ENCODE measurements around the gene HDGFL1.

HDGFL1 gene

DNA sequence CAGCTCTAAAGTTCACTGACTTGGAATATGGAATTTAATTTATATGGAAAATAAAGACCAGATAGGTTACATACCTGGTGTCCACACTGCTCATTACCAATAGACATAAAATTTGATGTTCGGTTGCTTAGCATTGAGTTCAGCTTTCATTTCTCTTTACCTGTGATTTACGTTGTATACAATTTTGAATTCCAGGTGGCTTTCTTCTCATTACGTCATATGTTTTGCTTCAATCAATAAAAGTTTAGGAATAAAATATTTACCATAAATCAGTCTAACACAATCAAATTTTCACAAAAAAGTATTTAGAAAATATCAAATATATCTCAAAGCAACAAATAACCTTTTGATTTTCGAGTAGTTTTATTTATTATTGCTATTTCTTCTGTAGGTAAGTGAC lies 40.8 kb downstream of the HDGFL1 start:
- no peaks in the 10 kb centered on the region for H3K36me3 Mint-ChIP-seq
- H3K4me1 Mint-ChIP-seq, result no peaks in the 10 kb centered on the region
- H3K4me3 Mint-ChIP-seq, result no peak overlapping the region
- H3K27ac Mint-ChIP-seq, result no peak overlapping the region
- H3K27me3 Mint-ChIP-seq, result no peaks in the 10 kb centered on the region
- no peak for ATAC-seq (ENCODE audit: low read depth)
- peaks cover 3% of the 10 kb centered on the region for H3K9me3 Mint-ChIP-seq
- DNase-seq (ENCODE audit: low spot score in 2 of 2), result no peak

DNA sequence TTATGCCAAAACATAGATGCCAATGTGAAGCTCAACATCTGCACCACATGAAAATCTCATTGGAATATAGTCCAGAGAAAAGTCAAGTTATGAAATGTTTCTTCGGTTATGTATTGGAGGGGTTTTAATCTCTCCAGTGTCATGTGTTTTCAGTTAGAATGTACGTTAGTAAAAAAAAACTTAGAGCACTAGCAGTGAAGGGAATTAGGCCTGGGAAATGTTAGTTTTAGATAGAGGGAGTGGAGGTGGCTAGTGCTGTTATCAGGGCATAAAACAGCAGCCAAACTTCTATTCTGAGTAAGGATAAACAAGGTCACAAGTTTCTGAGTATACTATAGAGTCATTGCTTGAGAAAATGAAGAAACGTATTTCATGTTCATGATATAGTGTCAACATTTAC lies 42.9 kb downstream of the HDGFL1 start:
- ATAC-seq (ENCODE audit: low read depth), result no peak
- no peaks in the 10 kb centered on the region for H3K4me1 Mint-ChIP-seq
- no peak for DNase-seq (ENCODE audit: low spot score in 2 of 2)
- H3K27ac Mint-ChIP-seq, result no peak overlapping the region
- no peaks in the 10 kb centered on the region for H3K27me3 Mint-ChIP-seq
- H3K9me3 Mint-ChIP-seq, result peaks cover 5% of the 10 kb centered on the region
- no peaks in the 10 kb centered on the region for H3K36me3 Mint-ChIP-seq
- H3K4me3 Mint-ChIP-seq, result no peak overlapping the region

DNA sequence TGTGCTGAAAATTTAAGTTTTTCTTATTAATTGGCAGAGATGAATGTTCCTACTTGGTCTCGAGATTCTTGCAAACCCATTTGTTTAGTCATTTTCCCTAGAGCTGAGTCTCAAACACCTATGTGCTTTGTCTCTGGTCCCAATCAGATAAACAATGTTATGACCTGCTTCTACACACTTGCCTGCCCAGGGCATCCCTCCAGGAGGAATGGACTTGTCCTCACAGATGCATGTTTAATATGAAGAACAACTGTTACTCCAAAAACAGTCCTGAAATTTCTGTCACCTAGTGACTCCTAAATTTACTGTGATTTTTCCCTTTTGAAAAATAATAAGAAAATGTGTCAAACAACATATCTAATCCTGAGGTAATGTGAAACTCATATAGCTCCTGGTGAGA lies 43.7 kb downstream of the HDGFL1 start:
- Mint-ChIP-seq H3K36me3 (no peaks in the 10 kb centered on the region), H3K9me3 (peaks cover 3% of the 10 kb centered on the region), H3K27ac (no peak overlapping the region), H3K4me1 (no peaks in the 10 kb centered on the region), H3K4me3 (no peak overlapping the region), H3K27me3 (no peaks in the 10 kb centered on the region)
- DNase-seq (ENCODE audit: low spot score in 2 of 2), result no peak
- ATAC-seq (ENCODE audit: low read depth), result no peak

DNA sequence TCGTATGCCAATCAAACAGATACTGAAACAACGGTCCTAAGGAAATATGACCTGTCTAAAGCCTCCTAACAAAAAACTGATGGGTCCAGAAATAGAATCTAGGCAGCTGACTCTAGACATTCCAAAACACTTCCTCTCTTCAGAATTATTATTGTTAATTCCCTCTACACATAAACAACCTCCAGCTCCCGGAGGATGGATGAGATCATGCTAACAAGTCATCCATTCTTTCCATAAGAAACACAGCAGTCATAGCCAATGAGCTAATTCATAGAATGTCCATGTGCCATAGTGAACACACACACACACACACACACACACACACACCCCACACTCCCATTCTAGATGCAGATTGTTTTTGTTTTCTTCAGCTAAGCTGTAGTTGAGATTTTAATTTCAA lies 44.3 kb downstream of the HDGFL1 start:
- H3K9me3 Mint-ChIP-seq, result peaks cover 6% of the 10 kb centered on the region
- ATAC-seq (ENCODE audit: low read depth) (no peak), DNase-seq (ENCODE audit: low spot score in 2 of 2) (no peak)
- H3K27ac Mint-ChIP-seq, result no peak overlapping the region
- no peaks in the 10 kb centered on the region for H3K4me1 Mint-ChIP-seq
- no peaks in the 10 kb centered on the region for H3K27me3 Mint-ChIP-seq
- no peaks in the 10 kb centered on the region for H3K36me3 Mint-ChIP-seq
- no peak overlapping the region for H3K4me3 Mint-ChIP-seq

DNA sequence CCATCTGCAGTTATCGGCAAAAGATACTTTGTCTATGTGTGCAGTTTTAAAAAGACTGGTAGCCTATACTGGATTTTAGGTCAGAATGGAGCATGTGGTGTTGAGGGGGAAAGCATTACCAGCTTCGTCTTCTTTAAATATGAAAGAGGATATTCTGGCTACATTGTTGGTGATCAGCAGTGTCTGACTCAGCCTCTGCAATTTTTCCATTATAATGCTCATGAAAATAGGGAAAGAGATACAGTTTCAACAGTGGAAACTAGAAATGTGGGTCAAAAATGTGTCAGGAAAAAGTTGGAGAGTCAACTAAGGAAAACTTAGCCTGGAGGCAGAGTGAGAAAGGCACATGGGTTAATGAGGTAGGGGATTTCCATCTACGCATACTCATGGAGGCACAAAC lies 45.2 kb downstream of the HDGFL1 start:
- peaks cover 6% of the 10 kb centered on the region for H3K9me3 Mint-ChIP-seq
- DNase-seq (ENCODE audit: low spot score in 2 of 2) (no peak), ATAC-seq (ENCODE audit: low read depth) (no peak)
- H3K27ac Mint-ChIP-seq, result no peak overlapping the region
- H3K27me3 Mint-ChIP-seq, result no peaks in the 10 kb centered on the region
- no peaks in the 10 kb centered on the region for H3K36me3 Mint-ChIP-seq
- no peak overlapping the region for H3K4me3 Mint-ChIP-seq
- H3K4me1 Mint-ChIP-seq, result no peaks in the 10 kb centered on the region

DNA sequence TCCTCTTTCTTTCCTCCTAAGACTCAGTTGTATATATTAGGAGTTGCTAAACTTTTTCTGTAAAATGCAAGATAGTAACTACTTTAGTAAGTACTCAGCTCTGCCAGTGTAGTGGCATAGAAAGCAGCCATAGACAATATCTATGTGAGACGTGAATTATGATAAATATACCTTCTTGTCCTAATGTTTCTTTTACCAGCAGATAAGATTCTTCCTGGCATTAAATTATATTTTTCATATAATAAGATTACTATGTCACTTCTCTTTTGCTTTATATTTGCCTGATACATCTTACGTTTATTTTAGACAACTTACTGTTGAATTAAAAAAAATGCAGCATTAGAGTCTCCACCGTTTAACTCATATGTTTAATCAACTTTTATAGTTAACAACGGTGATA lies 51.7 kb downstream of the HDGFL1 start:
- Mint-ChIP-seq H3K4me3 (no peak overlapping the region), H3K27ac (no peak overlapping the region), H3K36me3 (no peaks in the 10 kb centered on the region), H3K9me3 (peaks cover 6% of the 10 kb centered on the region), H3K4me1 (no peaks in the 10 kb centered on the region), H3K27me3 (no peaks in the 10 kb centered on the region)
- DNase-seq (ENCODE audit: low spot score in 2 of 2), result no peak
- ATAC-seq (ENCODE audit: low read depth), result no peak

Measured in memory B cell (primary cell).